Muscle layer of colon (tissue), 2 donors: Measurements from ENCODE around the gene COL7A1.

Experiments used
- H3K27ac ChIP-seq: one replicate; pipeline ENCODE4 v1.7.0; 2013; ENCODE audit warnings: low read depth, mild to moderate bottlenecking, low read length, moderate library complexity
- H3K27me3 ChIP-seq, 2 donors: one replicate each; pipeline ENCODE4 v1.7.0; 2013; ENCODE audit warnings: low read length in 2 of 2, mild to moderate bottlenecking in 2 of 2; ENCODE audit not compliant: insufficient read depth in 2 of 2, control insufficient read depth in 1 of 2
- H3K36me3 ChIP-seq: one replicate; pipeline ENCODE4 v1.7.0; 2013; ENCODE audit warnings: mild to moderate bottlenecking, low read length; ENCODE audit not compliant: insufficient read depth
- H3K4me1 ChIP-seq: one replicate; pipeline ENCODE4 v1.7.0; 2013; ENCODE audit warnings: mild to moderate bottlenecking, low read length; ENCODE audit not compliant: insufficient read depth
- H3K4me3 ChIP-seq, 2 donors: one replicate each; pipeline ENCODE4 v1.7.0; 2013; ENCODE audit warnings: low read length in 2 of 2, low read depth in 1 of 2, mild to moderate bottlenecking in 1 of 2, moderate library complexity in 1 of 2
- H3K9ac ChIP-seq: one replicate; pipeline ENCODE4 v1.7.0; 2013; ENCODE audit warnings: low read length
- H3K9me3 ChIP-seq: one replicate; pipeline ENCODE4 v1.7.0; 2013; ENCODE audit warnings: mild to moderate bottlenecking, low read length
- donor health status: abdominal sarcoma.
- donor health status: Adenocarcinoma of cecum.

The COL7A1 gene

DNA sequence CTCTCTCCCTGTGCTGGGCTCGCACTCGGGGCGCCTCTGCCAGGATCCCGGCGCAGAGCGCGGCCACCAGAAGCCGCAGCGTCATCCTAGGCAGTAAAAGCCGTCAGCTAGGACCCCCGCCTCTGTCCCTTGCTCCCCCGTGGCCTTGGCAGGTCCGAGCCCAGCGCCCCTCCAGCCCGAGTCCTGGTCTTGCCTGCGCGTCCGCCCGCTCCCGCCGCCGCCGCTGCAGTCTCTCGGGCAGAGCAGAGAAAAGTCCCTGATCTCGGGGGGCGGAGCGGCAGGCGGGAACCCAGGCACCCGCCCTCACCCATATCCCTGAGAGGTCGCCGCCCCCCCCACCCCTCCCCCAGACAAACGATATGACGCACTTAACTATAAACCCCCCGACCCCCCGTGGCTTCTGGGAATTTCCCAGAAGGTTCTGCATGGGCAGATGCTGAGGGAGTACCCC lies at the start of gene COL7A1:
Gene COL7A1, minus strand, starts transcription at position 255 of the 451 bp plus-strand sequence. Its CDS starts 170 bp downstream, at position 85.
- H3K4me1 ChIP-seq: peaks cover 18% of the 10 kb centered on the region
- H3K36me3 ChIP-seq: peaks cover 19% of the 10 kb centered on the region
- H3K9me3 ChIP-seq: no peaks in the 10 kb centered on the region
- H3K4me3 ChIP-seq: peak within 1 kb of the TSS; percentile 25 to 38
- H3K27ac ChIP-seq: no peak within 1 kb of the TSS
- peaks cover 0 to 13% of the 10 kb centered on the region in 2 donors for H3K27me3 ChIP-seq
- no peak within 1 kb of the TSS for H3K9ac ChIP-seq

- Histone ChIP-seq H3K27me3 (no peaks in the 10 kb centered on the region), H3K4me3 (no peak overlapping the region), H3K36me3 (no peaks in the 10 kb centered on the region), H3K9me3 (no peaks in the 10 kb centered on the region), H3K4me1 (no peaks in the 10 kb centered on the region), H3K27ac (no peak overlapping the region), H3K9ac (no peak overlapping the region)
Observed at GRCh38 chr3:48642605-48643004, 47.5 kb upstream of the COL7A1 start.

DNA sequence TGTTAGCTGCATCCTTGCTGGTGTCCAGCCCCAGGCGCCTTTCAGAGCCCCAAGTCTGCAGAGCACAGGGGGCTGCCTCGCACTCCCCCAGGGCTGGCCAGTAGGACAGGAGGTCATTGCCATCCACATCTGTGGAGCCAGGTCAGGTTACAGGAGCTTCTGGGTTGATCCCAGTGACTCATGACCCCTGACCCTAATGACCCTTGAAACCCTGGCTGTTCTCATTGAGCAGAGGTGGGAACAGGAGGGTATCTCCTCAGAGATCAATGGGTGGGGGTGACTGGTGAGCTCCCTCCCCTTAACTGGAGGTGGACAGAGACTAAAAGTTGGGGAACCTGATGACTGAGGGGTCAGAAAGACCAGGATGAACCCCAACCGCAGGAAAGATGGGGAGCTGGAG lies 46.3 kb upstream of the COL7A1 start:
- Histone ChIP-seq H3K36me3 (no peaks in the 10 kb centered on the region), H3K4me3 (no peak overlapping the region), H3K9me3 (no peaks in the 10 kb centered on the region), H3K4me1 (peaks cover 2% of the 10 kb centered on the region), H3K27ac (no peak overlapping the region), H3K9ac (no peak overlapping the region), H3K27me3 (no peaks in the 10 kb centered on the region)

DNA sequence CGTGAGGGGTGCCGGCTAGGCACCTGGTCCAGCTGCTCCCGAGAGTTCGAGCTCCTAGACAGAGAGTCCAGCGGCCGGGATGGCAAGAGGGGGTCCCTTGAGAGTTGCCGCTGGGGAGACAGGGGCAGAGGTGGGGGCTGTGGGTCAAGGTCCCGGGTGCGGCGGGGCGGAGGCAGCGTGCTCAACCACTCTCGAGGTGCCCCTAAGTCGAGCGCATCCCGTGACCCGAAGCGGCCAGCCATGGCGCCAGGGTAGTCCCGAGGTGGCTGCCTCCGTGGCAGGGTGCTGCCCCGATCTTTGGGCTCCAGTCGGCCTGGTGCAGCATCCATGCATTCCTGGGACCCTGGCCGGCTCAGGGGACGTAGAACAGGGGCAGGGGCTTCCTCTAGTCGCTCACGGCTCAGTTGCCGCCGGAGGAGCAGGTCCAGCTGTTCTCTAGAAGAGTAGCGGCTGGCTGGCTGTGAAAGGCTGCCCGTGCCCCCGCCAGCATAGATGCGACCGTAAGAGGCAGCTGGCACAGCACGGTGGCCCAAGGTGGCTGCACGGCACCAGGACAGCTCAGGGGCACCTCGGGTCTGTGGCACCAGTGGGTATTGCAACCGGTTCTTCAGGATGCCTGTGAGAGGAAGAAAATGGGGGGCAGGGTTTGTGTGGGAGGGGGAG lies 44.9 kb upstream of the COL7A1 start:
- Histone ChIP-seq H3K27me3 (no peaks in the 10 kb centered on the region), H3K27ac (no peak overlapping the region), H3K9me3 (no peaks in the 10 kb centered on the region), H3K36me3 (no peaks in the 10 kb centered on the region), H3K9ac (no peak overlapping the region), H3K4me1 (peaks cover 8% of the 10 kb centered on the region), H3K4me3 (no peak overlapping the region)

DNA sequence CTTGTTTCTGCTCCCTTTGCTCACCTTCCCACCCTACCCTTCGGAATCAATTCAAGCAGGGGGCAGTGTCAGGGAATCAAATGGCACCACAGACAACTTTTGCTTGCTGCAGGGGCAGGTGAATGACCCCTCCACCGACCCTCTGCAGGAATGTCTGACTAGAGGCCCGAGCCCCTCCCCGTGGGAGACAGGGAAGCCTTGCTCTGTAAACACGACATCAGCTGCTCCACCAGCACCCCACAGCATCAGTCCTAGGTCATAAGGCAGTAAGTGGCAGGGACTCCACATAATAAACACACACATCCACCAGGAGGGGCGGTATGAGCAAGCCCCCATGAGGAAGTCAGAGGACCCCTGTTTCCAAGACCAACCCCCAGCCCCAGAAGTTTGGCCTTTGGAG lies 42.2 kb upstream of the COL7A1 start:
- H3K4me3 ChIP-seq: no peak overlapping the region
- no peaks in the 10 kb centered on the region for H3K27me3 ChIP-seq
- H3K27ac ChIP-seq: no peak overlapping the region
- H3K4me1 ChIP-seq: peaks cover 18% of the 10 kb centered on the region
- H3K36me3 ChIP-seq: peaks cover 6% of the 10 kb centered on the region
- H3K9ac ChIP-seq: no peak overlapping the region
- no peaks in the 10 kb centered on the region for H3K9me3 ChIP-seq

DNA sequence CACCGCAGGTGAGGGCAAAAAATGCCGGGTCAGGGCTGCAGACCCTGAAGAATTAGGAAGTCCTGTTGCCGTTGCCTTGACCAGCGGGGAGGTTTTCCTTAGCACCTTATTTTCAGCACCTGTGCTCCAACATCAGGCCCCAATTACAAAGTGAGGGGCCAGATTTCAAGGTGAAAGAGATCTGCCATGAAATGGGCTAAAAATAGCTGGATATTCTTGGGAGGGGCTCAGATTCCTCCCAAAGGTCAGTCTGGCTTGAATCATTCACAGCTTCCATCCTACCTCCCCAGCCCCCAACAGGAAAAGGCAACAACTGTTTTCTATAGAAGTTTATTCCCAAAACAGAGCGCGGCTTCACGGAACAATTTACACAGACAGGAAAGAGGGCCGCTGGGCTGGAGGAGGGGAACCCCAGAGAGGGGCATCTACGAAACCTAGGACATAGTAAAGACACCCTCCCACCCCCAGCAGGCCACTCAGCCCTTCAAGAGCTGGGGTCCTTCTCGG lies 41.1 kb upstream of the COL7A1 start:
- peaks cover 13% of the 10 kb centered on the region for H3K36me3 ChIP-seq
- peaks cover 18% of the 10 kb centered on the region for H3K4me1 ChIP-seq
- no peaks in the 10 kb centered on the region for H3K27me3 ChIP-seq
- H3K4me3 ChIP-seq: peak overlapping the region; percentile 84 to 96
- H3K27ac ChIP-seq: peak overlapping the region; percentile 74
- peak overlapping the region; percentile 41 for H3K9ac ChIP-seq
- H3K9me3 ChIP-seq: no peaks in the 10 kb centered on the region

DNA sequence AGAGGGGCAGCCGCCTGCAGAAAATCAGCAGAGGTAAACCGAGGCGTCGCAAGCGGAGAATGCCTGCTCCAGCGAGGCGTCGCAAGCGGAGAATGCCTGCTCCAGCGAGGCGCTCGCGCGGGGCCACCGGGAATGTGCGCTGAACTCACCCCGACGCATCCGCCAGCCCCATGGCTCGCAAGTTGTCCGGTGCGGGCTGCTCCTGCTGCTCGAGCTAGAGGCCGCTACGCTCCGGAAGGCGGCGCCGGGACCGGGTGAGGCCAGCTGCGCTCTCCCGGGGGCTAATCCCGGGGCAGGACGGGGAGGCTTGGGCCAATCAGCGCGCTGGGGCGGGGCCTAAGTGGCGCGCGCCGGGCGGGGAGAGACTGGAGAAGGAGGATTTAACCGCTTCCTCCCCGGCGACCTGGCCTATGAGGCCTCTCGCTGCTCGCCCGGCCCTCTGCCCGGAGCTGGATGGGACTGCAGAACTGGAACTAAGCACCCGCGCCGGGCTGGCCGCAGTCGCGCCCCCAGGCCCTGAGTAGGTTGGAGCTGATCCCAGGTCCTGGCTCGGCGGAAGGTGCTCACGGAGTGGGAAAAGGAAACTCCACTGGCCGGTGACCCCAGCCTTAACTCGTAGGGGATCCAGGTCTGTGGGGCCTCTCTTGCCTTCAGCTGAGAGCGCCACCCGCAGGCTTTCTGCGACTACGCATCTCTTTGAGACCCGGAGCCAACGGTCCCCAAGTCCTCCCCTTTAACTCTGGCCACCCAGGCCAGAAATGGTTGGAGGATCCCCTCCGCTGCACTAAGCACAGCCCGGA lies 40.3 kb upstream of the COL7A1 start, which contains the start of gene SLC26A6:
Gene SLC26A6, minus strand, starts transcription at position 240 of the 800 bp plus-strand sequence. Its CDS starts 68 bp downstream, at position 172.
- H3K9me3 ChIP-seq: no peaks in the 10 kb centered on the region
- H3K9ac ChIP-seq: peak within 1 kb of the TSS; percentile 41
- H3K27me3 ChIP-seq: no peaks in the 10 kb centered on the region
- peaks cover 21% of the 10 kb centered on the region for H3K36me3 ChIP-seq
- H3K4me3 ChIP-seq: peak within 1 kb of the TSS; percentile 84 to 96
- peaks cover 18% of the 10 kb centered on the region for H3K4me1 ChIP-seq
- peak within 1 kb of the TSS; percentile 74 for H3K27ac ChIP-seq

GRCh38 chr3:48634661-48635221 lies 39.6 kb upstream of the COL7A1 start:
- peak overlapping the region; percentile 27 for H3K9ac ChIP-seq
- H3K9me3 ChIP-seq: no peaks in the 10 kb centered on the region
- peaks cover 25% of the 10 kb centered on the region for H3K36me3 ChIP-seq
- peak overlapping the region; percentile 84 to 96 for H3K4me3 ChIP-seq
- H3K27me3 ChIP-seq: no peaks in the 10 kb centered on the region
- H3K4me1 ChIP-seq: peaks cover 18% of the 10 kb centered on the region
- H3K27ac ChIP-seq: peak overlapping the region; percentile 74

DNA sequence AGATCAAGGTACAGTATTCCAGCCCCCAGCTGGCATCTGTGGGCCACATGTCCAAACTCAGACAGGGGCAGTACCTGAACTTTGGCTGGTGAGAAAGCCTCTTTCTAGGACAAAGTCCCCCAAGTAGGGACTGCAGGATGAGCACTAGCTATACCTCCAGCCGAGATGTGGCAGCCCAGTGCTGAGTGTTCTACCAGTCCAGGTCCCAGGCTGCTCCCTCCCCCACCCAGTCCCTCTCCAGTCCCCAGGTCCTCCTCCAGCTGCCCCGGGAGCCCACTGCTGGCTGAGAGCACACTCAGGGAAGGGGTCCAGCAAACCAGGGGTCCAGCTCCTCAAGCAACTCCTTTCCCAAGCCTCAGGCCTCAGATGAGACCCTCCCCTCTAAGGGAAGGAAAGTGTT lies 38.6 kb upstream of the COL7A1 start:
- no peak overlapping the region for H3K9ac ChIP-seq

DNA sequence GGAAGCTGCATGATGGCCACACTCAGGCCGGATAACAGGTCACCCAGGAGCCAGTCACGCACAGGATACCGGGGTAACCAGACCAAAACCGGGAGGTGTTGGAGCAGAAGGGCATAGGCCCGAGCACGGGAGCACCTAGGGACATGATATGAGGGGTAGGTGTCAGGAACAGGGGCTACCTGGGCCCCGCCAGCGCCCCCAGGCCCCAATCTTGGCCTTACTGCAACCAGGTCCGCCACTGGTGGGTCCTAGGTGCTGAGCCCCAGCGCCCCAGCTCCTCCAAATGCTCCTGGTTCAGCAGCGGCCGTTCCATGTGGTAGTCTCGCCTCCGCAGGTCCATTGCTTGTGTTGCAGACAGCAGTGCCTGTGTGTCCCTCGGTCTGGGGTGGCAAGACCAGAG lies 38.1 kb upstream of the COL7A1 start:
- no peak overlapping the region for H3K9ac ChIP-seq
- no peaks in the 10 kb centered on the region for H3K27me3 ChIP-seq
- H3K4me1 ChIP-seq: peaks cover 18% of the 10 kb centered on the region
- no peak overlapping the region for H3K27ac ChIP-seq
- H3K9me3 ChIP-seq: no peaks in the 10 kb centered on the region
- peaks cover 30% of the 10 kb centered on the region for H3K36me3 ChIP-seq
- no peak overlapping the region for H3K4me3 ChIP-seq

More for the DNA sequence above, 38.6 kb upstream of the COL7A1 start:
- Histone ChIP-seq H3K4me1 (peaks cover 18% of the 10 kb centered on the region), H3K4me3 (no peak overlapping the region), H3K27ac (no peak overlapping the region), H3K9me3 (no peaks in the 10 kb centered on the region), H3K27me3 (no peaks in the 10 kb centered on the region), H3K36me3 (peaks cover 30% of the 10 kb centered on the region)
